Activated naive CD4-positive, alpha-beta T cell treated with anti-CD3 and anti-CD28 coated beads, Interleukin-2, amount 50 U/mL, for 72 hours (primary cell): ENCODE results near the gene FAM185A. TPM values are rescaled to one million over a fixed set of nuclear protein-coding genes. Genes with fewer than 3 reads are reported as not detected.
"Not testable (repeated sequence)": the region's sequence is repeated elsewhere in the genome, so short reads cannot be mapped to it uniquely, and the experiment has no call there.

Experiments
- ATAC-seq, 2 donors: fragments of 150-1000 bp; cut with Tn5 transposase; 2 replicates each; pipeline ENCODE4 v1.10.0; 2021; ENCODE audit warnings: mild to moderate bottlenecking in 2 of 2, moderate library complexity in 2 of 2
- DNase-seq, 2 donors: peaks; one replicate each; pipeline ENCODE4 v3.0.0; 2021 to 2022; ENCODE audit warnings: low spot score in 2 of 2
- H3K27ac Mint-ChIP-seq, 2 donors: one replicate each; pipeline ENCODE4 v1.8.0; 2022; ENCODE audit warnings: mild to moderate bottlenecking in 2 of 2, mixed read lengths in 2 of 2
- H3K36me3 Mint-ChIP-seq, 2 donors: one replicate each; pipeline ENCODE4 v1.8.0; 2022; ENCODE audit warnings: mixed read lengths in 2 of 2
- H3K9me3 Mint-ChIP-seq, 2 donors: one replicate each; pipeline ENCODE4 v1.8.0; 2022; ENCODE audit warnings: mixed read lengths in 2 of 2
- total RNA-seq, 2 donors: library from RNA; stranded (reverse); gene quantifications; one replicate each; pipeline ENCODE4 v1.2.3, GENCODE V29; 2022

Gene FAM185A
- total RNA-seq, 2 donors from 2014 or later = 5.7 to 9.2 TPM

DNA sequence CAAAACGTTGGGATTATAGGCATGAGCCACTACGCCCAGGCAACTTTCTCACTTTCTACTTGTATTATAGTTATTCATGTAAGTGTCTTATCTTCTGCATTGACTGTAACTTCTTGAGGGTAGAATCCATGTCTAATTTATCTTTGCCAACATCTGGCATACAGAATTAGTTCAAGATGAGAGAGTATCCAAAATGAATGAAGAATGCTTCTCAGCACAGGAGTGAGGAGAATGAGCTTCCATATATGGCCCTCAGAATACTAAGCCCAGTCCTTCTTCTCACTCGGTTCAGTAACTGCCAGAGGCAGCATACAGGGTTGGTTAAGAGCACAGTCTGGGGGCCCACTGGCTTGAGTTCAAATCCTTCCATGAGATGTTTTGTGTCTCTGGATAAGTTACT lies 89.0 kb downstream of the FAM185A start:
- no peaks in the 10 kb centered on the region for H3K9me3 Mint-ChIP-seq
- no peak overlapping the region for H3K27ac Mint-ChIP-seq
- ATAC-seq (no peak), DNase-seq (no peak)
- H3K36me3 Mint-ChIP-seq = peaks cover 13 to 18% of the 10 kb centered on the region in 2 donors

- peaks cover 13 to 18% of the 10 kb centered on the region in 2 donors for H3K36me3 Mint-ChIP-seq
- H3K27ac Mint-ChIP-seq, H3K9me3 Mint-ChIP-seq, ATAC-seq, DNase-seq: not testable (repeated sequence)
These were observed 89.8 kb downstream of the FAM185A start for GRCh38 chr7:102838572-102839101.

DNA sequence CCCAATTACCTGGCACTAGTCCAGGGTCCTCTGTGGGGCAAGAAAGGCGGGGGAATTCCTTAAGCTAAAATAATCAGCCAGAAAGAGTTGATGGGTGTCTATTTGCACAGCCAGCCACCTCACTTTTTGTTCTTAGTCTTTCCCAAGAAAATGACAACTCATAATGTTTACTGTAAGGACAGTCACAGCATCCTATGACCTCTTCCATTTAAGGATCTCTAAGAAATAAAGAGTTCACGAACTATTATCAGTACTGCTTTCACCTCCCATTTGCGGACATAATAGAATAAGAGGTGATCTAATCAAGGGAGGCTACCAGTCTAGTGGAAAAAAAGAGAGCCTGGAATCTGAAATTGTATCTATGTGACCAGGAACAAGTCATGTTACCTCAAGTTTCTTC lies 91.6 kb downstream of the FAM185A start:
- peaks cover 13 to 18% of the 10 kb centered on the region in 2 donors for H3K36me3 Mint-ChIP-seq
- H3K9me3 Mint-ChIP-seq = no peaks in the 10 kb centered on the region
- no peak overlapping the region for H3K27ac Mint-ChIP-seq
- DNase-seq = no peak
- no peak for ATAC-seq

DNA sequence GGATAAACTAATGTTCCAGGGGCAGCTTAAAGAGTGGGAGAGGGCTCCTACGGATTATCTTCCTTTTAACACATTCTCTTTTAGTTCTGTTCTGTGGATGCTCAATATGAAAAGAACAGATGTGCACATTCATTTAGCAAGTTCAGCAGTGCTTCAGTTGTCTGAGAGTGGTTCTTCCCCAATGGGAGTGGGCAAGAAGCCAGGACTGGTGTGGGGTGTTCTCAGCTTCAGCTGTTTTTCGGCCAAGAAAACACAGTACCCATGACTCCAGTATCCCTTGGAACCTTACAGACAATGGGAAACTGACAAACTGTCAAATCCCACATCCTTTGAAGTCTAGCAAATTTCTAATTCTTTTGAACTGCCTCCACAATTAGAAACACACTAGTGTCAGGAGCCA lies 92.5 kb downstream of the FAM185A start:
- no peak for DNase-seq
- Mint-ChIP-seq H3K36me3 (peaks cover 13 to 15% of the 10 kb centered on the region in 2 donors), H3K9me3 (no peaks in the 10 kb centered on the region), H3K27ac (no peak overlapping the region)
- no peak for ATAC-seq

- H3K9me3 Mint-ChIP-seq = no peaks in the 10 kb centered on the region
- no peak overlapping the region for H3K27ac Mint-ChIP-seq
- DNase-seq = no peak
- no peak for ATAC-seq
- peaks cover 7% of the 10 kb centered on the region in 2 donors for H3K36me3 Mint-ChIP-seq
These were observed 93.5 kb downstream of the FAM185A start for GRCh38 chr7:102842284-102842683.

- ATAC-seq (peak in 1 of 2 donors; percentile 52), DNase-seq (no peak)
- Mint-ChIP-seq H3K27ac (no peak overlapping the region), H3K36me3 (no peaks in the 10 kb centered on the region), H3K9me3 (no peaks in the 10 kb centered on the region)
These were observed 95.1 kb downstream of the FAM185A start for GRCh38 chr7:102843850-102844249.

DNA sequence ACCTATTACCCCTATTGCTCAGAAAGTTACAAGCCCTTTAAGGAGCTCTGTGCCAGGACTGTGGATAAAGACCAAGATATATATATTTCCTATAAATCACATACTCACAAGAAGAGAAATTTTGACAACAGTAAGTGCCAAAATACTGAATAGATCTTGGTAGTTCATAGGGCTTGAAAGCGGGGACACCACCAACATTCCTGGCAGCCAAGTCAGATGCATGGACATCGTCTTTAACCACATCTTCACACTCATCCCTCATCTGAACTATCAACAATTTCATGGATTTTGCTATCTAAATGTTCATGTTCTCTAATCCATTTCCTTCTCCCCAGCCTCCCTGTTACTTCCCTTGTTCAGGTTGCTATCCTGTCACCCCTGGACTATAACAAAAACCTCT lies 96.5 kb downstream of the FAM185A start:
- H3K36me3 Mint-ChIP-seq = no peaks in the 10 kb centered on the region
- H3K9me3 Mint-ChIP-seq = no peaks in the 10 kb centered on the region
- DNase-seq (no peak), ATAC-seq (no peak)
- H3K27ac Mint-ChIP-seq = no peak overlapping the region

DNA sequence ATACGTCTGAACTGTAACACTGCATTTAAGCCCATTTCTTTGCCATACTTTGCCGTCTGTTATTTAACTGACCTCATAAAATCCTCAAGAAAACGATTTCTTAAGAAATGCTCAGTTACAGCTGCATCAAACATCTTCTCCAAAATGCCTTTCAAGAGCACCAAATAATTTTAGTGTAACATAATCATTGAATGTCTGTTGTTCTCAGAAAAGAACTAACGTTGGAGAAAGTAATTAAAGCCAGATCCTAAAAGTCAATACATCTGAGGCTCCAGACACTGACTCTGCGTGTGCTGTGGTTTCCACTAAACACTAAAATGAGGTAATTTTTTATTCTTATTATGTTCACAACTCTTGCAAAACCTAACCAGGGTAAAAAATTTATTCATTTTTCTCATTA lies 100.3 kb downstream of the FAM185A start:
- ATAC-seq (no peak), DNase-seq (no peak)
- H3K27ac Mint-ChIP-seq = no peak overlapping the region
- H3K36me3 Mint-ChIP-seq = peaks cover 0 to 15% of the 10 kb centered on the region in 2 donors
- H3K9me3 Mint-ChIP-seq = peaks cover 8 to 11% of the 10 kb centered on the region in 2 donors

DNA sequence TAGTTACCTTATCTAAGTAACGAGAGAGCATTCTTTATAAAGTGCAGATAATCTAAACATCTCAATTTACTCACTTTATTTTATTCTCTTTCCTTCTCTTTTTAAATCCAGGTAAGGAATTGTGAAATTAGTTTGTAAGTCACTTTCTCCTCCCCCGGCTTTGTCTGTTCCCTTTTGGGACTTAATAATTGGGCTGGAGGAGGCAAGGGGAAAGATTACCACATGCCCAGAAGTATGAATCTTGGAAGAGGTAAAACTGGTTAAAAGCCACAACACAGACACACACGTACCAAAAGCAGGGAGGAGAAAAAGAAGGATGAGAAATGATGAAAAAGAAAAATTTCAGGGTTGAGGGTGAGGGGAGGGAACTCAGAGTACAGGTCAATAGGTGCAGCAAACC lies 100.7 kb downstream of the FAM185A start:
- H3K27ac Mint-ChIP-seq = no peak overlapping the region
- ATAC-seq = no peak
- no peak for DNase-seq
- H3K36me3 Mint-ChIP-seq = peaks cover 0 to 15% of the 10 kb centered on the region in 2 donors
- H3K9me3 Mint-ChIP-seq = peaks cover 8 to 11% of the 10 kb centered on the region in 2 donors

DNA sequence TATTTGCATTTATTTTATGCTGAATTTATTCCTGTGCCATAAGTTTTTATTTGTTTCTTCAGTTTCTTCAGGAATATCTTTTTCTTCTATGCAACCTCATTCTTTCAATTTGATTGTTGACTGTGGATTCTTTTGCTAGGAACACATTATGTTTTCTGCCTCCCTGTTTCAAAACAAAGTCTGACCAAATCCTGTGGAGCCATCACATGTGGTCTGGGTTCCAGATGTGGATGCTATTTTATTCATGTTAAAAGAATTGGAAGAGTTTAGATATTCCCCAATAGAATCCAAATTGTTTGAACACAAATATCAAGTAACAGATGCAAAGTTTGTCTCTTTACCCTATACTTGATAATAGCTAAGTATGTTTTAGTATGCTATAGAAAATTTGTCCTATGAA lies 107.2 kb downstream of the FAM185A start:
- no peak for ATAC-seq
- DNase-seq = no peak
- Mint-ChIP-seq H3K9me3 (peaks cover 8 to 11% of the 10 kb centered on the region in 2 donors), H3K27ac (no peak overlapping the region), H3K36me3 (peaks cover 0 to 15% of the 10 kb centered on the region in 2 donors)

Other genes with a start within 250 kb of the FAM185A start
- gene RASA4B, start 231.2 kb upstream of the FAM185A start, total RNA-seq = 10 to 100 TPM; 21.8 to 23.9 TPM
- gene UPK3BL2, start 205.3 kb upstream of the FAM185A start, total RNA-seq = 10 to 100 TPM; 23.3 to 26.0 TPM
- not detected for gene SPDYE2, start 197.8 kb upstream of the FAM185A start, total RNA-seq
- 10 to 100 TPM; 68.5 to 69.1 TPM for gene POLR2J3, start 176.4 kb upstream of the FAM185A start, total RNA-seq
- gene RASA4, start 132.2 kb upstream of the FAM185A start, total RNA-seq = 10 to 100 TPM; 47.8 to 79.4 TPM
- 10 to 100 TPM; 38.5 to 43.4 TPM for gene UPK3BL1, start 106.2 kb upstream of the FAM185A start, total RNA-seq
- not detected for gene SPDYE2B, start 98.7 kb upstream of the FAM185A start, total RNA-seq
- gene POLR2J2, start 77.3 kb upstream of the FAM185A start, total RNA-seq = 10 to 100 TPM; 18.1 to 20.9 TPM
- not detected for gene LRRC17, start 164.0 kb downstream of the FAM185A start, total RNA-seq